MCF 10A (cell line): Measurements from ENCODE around the gene GTPBP6. TPM values are rescaled to one million over a fixed set of nuclear protein-coding genes. Genes with fewer than 3 reads are reported as not detected.

ENCODE experiments used
- BruUV-seq: library from RNA; stranded (reverse); fragments of 400-500 nt; replicated peaks from 2 replicates; lab custom pipeline; 2021; lab: Mats Ljungman, UMichigan
- CTCF ChIA-PET: fragments of 300-600 bp; sonication (Branson Sonifier 250); formaldehyde crosslinking; extraction: SDS; loops from one replicate; lab custom pipeline; 2021; ENCODE audit warnings: antibody characterized with exemption, inconsistent platforms; lab: Yijun Ruan, JAX
- POLR2A ChIA-PET: fragments of 300-600, 350-650 bp; sonication (Branson Sonifier 250); formaldehyde crosslinking; extraction: SDS; loops from one replicate; lab custom pipeline; 2020; ENCODE audit warnings: antibody characterized with exemption, inconsistent platforms; lab: Yijun Ruan, JAX
- DNase-seq: peaks from one replicate; pipeline ENCODE4 v3.0.0-alpha.2; 2018; ENCODE audit not compliant: unreplicated experiment
- H3K27ac Mint-ChIP-seq: one replicate; pipeline ENCODE4 v1.8.0; 2022; ENCODE audit warnings: mild to moderate bottlenecking, low read depth, mixed read lengths; ENCODE audit not compliant: unreplicated experiment
- H3K27me3 Mint-ChIP-seq: one replicate; pipeline ENCODE4 v1.8.0; 2022; ENCODE audit warnings: mixed read lengths; ENCODE audit not compliant: insufficient read depth, unreplicated experiment
- H3K36me3 Mint-ChIP-seq: one replicate; pipeline ENCODE4 v1.8.0; 2022; ENCODE audit warnings: mild to moderate bottlenecking, moderate library complexity, mixed read lengths; ENCODE audit not compliant: insufficient read depth, unreplicated experiment
- H3K4me1 Mint-ChIP-seq: one replicate; pipeline ENCODE4 v1.8.0; 2022; ENCODE audit warnings: mixed read lengths; ENCODE audit not compliant: insufficient read depth, unreplicated experiment
- H3K4me3 Mint-ChIP-seq: one replicate; pipeline ENCODE4 v1.8.0; 2022; ENCODE audit warnings: mild to moderate bottlenecking, moderate library complexity, mixed read lengths; ENCODE audit not compliant: unreplicated experiment
- H3K9me3 Mint-ChIP-seq: one replicate; pipeline ENCODE4 v1.8.0; 2022; ENCODE audit warnings: mixed read lengths; ENCODE audit not compliant: unreplicated experiment
- intact Hi-C: fragments of 100-400 bp; cut with micrococcal nuclease; formaldehyde crosslinking; loops from 2 replicates; pipeline ENCODE4 v1.14.1; 2022
- total RNA-seq: library from RNA; stranded (reverse); gene quantifications from 2 replicates; pipeline ENCODE4 v1.2.3, GENCODE V29; 2022
- TF ChIP-seq, protein P1 (sequence below): fragments of 200-600 bp; IDR thresholded peaks from one replicate; pipeline ENCODE4 v1.8.0; 2022; ENCODE audit warnings: antibody characterized with exemption, mild to moderate bottlenecking; ENCODE audit not compliant: unreplicated experiment

GTPBP6 gene
- total RNA-seq, 1 experiment from 2014 or later: 73.4 TPM

DNA sequence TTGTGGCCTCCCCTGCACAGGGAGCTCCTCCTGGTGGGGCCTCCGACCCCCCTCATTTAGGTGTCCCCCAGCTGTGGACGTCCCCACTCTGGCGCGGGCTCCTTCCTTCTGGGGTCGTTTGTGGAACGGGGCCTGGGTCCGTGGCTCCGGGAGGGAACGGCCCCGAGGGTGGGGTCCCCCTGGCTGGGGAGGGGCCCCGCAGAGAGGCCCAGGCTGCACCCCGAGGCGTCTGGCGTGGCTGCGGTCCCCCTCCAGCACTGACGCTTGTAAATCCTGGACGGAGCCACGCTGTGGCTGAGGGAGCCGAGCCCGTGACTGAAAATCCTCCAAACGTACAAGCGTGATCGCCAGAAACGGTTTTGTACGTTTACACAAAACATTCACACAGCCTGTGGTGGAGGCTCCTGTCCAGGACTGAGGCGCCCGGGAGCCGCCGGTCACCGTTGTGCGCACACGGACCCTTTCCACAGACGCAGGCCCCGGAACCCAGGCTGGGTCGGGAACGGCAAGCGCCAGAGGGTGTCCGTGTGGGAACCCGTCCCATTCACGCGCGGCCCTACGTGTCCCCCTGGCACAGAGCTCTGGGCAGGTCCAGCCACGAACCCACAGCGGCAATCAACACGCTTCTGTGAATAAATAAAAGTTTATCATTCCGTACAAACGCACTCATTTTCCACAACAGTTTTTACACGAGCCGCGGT, 15.2 kb upstream of the GTPBP6 start:
- POLR2A ChIA-PET: no interaction called here
- H3K4me1 Mint-ChIP-seq: no peaks in the 10 kb centered on the region
- DNase-seq: no peak

DNA sequence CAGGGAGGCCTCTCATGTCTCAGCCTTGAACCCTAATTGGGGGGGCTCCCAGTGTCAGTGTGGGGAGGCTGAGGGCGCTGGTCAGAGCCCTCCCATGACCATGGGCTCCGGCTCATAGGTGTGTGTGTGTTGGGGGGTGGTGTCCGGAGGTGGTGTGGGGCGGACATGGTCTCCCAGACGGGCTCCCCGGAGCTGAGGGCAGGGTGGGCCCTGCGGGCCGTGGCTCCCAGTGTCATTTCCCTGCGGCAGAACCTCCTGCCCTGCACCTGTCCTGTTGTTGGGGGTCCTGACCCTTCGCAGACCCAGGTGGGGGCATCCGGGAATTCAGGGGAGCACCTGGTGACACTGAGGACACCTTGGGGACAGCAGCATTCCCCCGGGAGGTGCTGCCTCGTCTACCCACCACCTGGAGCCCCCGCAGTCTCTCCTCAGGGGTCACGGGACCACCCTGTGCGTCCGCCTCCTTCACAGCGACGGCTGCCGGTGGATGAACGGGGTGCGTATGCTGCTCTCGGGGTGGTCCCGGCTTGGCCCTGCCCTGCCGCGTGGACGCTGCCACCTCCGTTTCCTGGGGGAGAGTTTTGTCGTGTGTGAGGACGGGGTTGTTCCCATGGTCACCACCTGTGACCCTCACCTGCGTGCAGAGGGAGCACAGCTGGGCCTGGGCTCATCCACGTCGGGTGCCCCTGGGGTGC, 14.5 kb upstream of the GTPBP6 start:
- Mint-ChIP-seq H3K4me3 (no peak overlapping the region), H3K9me3 (peaks cover 7% of the 10 kb centered on the region), H3K4me1 (no peaks in the 10 kb centered on the region), H3K36me3 (peaks cover 15% of the 10 kb centered on the region), H3K27ac (no peak overlapping the region), H3K27me3 (no peaks in the 10 kb centered on the region)
- POLR2A ChIA-PET: no interaction called here
- TF ChIP-seq, protein P1, sequence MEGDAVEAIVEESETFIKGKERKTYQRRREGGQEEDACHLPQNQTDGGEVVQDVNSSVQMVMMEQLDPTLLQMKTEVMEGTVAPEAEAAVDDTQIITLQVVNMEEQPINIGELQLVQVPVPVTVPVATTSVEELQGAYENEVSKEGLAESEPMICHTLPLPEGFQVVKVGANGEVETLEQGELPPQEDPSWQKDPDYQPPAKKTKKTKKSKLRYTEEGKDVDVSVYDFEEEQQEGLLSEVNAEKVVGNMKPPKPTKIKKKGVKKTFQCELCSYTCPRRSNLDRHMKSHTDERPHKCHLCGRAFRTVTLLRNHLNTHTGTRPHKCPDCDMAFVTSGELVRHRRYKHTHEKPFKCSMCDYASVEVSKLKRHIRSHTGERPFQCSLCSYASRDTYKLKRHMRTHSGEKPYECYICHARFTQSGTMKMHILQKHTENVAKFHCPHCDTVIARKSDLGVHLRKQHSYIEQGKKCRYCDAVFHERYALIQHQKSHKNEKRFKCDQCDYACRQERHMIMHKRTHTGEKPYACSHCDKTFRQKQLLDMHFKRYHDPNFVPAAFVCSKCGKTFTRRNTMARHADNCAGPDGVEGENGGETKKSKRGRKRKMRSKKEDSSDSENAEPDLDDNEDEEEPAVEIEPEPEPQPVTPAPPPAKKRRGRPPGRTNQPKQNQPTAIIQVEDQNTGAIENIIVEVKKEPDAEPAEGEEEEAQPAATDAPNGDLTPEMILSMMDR: no peak
- CTCF ChIA-PET: no interaction called here
- DNase-seq: no peak
- intact Hi-C loops: no loop called here
- BruUV-seq: no TSS peak

More for the DNA sequence above, 15.2 kb upstream of the GTPBP6 start:
- intact Hi-C loops: no loop called here
- no peak overlapping the region for H3K4me3 Mint-ChIP-seq
- H3K27me3 Mint-ChIP-seq: no peaks in the 10 kb centered on the region
- H3K9me3 Mint-ChIP-seq: peaks cover 7% of the 10 kb centered on the region
- TF ChIP-seq, protein P1: no peak
- H3K36me3 Mint-ChIP-seq: peaks cover 18% of the 10 kb centered on the region
- no TSS peak for BruUV-seq
- no peak overlapping the region for H3K27ac Mint-ChIP-seq
- CTCF ChIA-PET: no interaction called here

DNA sequence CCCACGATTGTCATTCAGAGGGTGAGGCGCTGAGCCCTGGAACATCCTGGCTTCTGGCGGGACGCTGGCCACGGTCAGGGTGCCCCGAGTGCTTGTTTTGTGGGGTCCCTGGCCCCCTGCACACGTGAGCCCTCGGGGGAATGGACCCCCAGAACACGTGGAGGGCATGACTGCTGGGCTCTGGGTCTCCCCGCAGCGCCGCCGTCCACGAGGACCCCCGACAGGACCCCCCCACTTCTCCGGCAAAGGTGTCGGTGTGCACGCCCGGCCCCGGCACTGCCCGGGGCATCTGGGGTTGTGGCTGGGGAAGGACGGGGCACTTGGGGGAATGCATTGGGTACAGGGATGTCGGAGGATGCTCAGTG, 13.9 kb upstream of the GTPBP6 start:
- H3K4me3 Mint-ChIP-seq: no peak overlapping the region
- ChIA-PET CTCF (no interaction called here), POLR2A (no interaction called here)
- H3K9me3 Mint-ChIP-seq: peaks cover 7% of the 10 kb centered on the region
- DNase-seq: no peak
- H3K4me1 Mint-ChIP-seq: no peaks in the 10 kb centered on the region
- H3K27me3 Mint-ChIP-seq: no peaks in the 10 kb centered on the region
- TF ChIP-seq, protein P1: no peak
- peaks cover 9% of the 10 kb centered on the region for H3K36me3 Mint-ChIP-seq
- H3K27ac Mint-ChIP-seq: no peak overlapping the region
- BruUV-seq: no TSS peak
- intact Hi-C loops: no loop called here

DNA sequence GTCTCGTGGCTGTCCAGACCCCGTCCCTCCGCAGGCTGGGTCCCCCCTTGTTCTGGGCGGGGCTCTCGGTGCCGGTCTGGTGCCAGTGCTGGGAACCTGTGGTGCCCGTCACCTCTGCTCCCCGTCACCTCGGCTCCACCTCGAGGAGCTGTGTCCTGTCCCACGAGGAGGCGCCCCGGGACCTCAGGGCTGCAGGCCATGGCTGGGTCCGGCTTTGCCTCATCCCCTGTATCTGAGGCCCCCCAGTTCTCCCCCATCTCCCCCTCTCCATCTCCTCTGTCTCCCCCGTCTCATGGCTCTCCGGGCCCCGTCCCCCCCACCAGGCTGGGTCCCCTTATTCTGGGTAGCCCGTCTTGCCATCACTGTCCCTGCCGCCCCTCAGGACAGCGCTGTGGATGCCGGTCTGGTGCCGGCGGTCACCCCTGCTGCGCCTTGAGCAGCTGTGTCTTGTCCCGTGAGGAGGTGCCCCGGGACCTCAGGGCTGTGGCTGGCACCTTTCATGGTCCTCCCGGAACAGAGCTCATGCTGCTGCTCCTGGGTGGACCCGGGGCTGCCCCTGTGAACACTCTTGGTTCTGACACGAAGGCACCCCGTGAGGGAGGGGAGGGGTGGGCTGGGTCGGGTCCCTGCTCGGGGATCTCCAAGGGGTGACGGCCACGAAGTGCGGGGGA, 13.4 kb upstream of the GTPBP6 start:
- peaks cover 7% of the 10 kb centered on the region for H3K9me3 Mint-ChIP-seq
- TF ChIP-seq, protein P1: no peak
- no peak for DNase-seq
- H3K27me3 Mint-ChIP-seq: no peaks in the 10 kb centered on the region
- H3K4me1 Mint-ChIP-seq: no peaks in the 10 kb centered on the region
- H3K4me3 Mint-ChIP-seq: no peak overlapping the region
- CTCF ChIA-PET: no interaction called here
- H3K36me3 Mint-ChIP-seq: peaks cover 7% of the 10 kb centered on the region
- intact Hi-C loops: no loop called here
- POLR2A ChIA-PET: no interaction called here
- no peak overlapping the region for H3K27ac Mint-ChIP-seq
- no TSS peak for BruUV-seq
